K562 (cell line): ENCODE measurements around the gene XRCC5. TPM values are rescaled to one million over a fixed set of nuclear protein-coding genes. Genes with fewer than 3 reads are reported as not detected.

ENCODE experiments used
- GTF2E2 ChIP-seq: fragments of 200-800 bp; sonication (Bioruptor generic); IDR thresholded peaks from 2 replicates; pipeline ENCODE4 v1.6.1; 2016; ENCODE audit warnings: missing genetic modification characterization, missing compliant biosample characterization
- HDAC1 ChIP-seq, 2 experiments: fragments of 450-650 bp; IDR thresholded peaks; 2 replicates each; pipeline ENCODE4 v1.6.1; 2016 to 2017; ENCODE audit warnings: inconsistent platforms in 1 of 2, mild to moderate bottlenecking in 1 of 2, moderate library complexity in 1 of 2
- HDAC8 ChIP-seq: fragments of 450-650 bp; IDR thresholded peaks from 2 replicates; pipeline ENCODE4 v1.6.1; 2016; ENCODE audit warnings: mild to moderate bottlenecking, missing genetic modification characterization, moderate library complexity, missing compliant biosample characterization
- KDM4B ChIP-seq, 2 experiments: fragments of 450-650 bp in 1 of 2; sonication (generic) in 1 of 2; IDR thresholded peaks; 2 replicates each; pipeline ENCODE4 v1.6.1; 2016 to 2017; ENCODE audit warnings: borderline replicate concordance in 2 of 2, antibody characterized with exemption in 1 of 2, low read depth in 1 of 2, mild to moderate bottlenecking in 1 of 2
- MBD2 ChIP-seq: sonication (generic); IDR thresholded peaks from 2 replicates; pipeline ENCODE4 v1.6.1; 2016; ENCODE audit warnings: low read depth, borderline replicate concordance
- NFXL1 ChIP-seq: fragments of 450-650 bp; formaldehyde crosslinking; IDR thresholded peaks from 2 replicates; pipeline ENCODE4 v1.4.0; 2021; ENCODE audit warnings: mild to moderate bottlenecking
- NUFIP1 ChIP-seq: fragments of 450-650 bp; IDR thresholded peaks from 2 replicates; pipeline ENCODE4 v1.6.1; 2018; ENCODE audit not compliant: partially characterized antibody
- PPARD ChIP-seq: fragments of 250-450 bp; sonication (Bioruptor Pico); IDR thresholded peaks from 2 replicates; pipeline ENCODE4 v1.8.0; 2022; ENCODE audit warnings: inconsistent platforms, mild to moderate bottlenecking, moderate library complexity
- PURB ChIP-seq: sonication (generic); formaldehyde crosslinking; IDR thresholded peaks from 2 replicates; pipeline ENCODE4 v1.9.0; 2021; ENCODE audit warnings: low read depth, mild to moderate bottlenecking, missing genetic modification reagents
- RFX7 ChIP-seq: fragments of 250-450 bp; sonication (Bioruptor Pico); IDR thresholded peaks from 2 replicates; pipeline ENCODE4 v1.5.1; 2021; ENCODE audit warnings: mild to moderate bottlenecking
- SNRNP70 ChIP-seq: fragments of 200-400 bp; formaldehyde crosslinking; optimal IDR thresholded peaks from 2 replicates; pipeline ENCODE3; 2017; ENCODE audit warnings: low read depth, low read length
- STAT5A ChIP-seq: IDR thresholded peaks from 2 replicates; pipeline ENCODE4 v1.6.1; 2012; ENCODE audit warnings: low read length, inconsistent platforms, borderline replicate concordance
- TEAD2 ChIP-seq: fragments of 450-650 bp; IDR thresholded peaks from 2 replicates; pipeline ENCODE4 v1.6.1; 2016; ENCODE audit warnings: missing genetic modification characterization, control low read depth, missing compliant biosample characterization
- TEAD4 ChIP-seq, 2 experiments: sonication (generic) in 1 of 2; formaldehyde crosslinking in 1 of 2; IDR thresholded peaks; 2 replicates each; pipeline versions ENCODE4 v1.6.1 to v1.8.0; 2012 to 2022; ENCODE audit warnings: borderline replicate concordance in 1 of 2, inconsistent platforms in 1 of 2, low read length in 1 of 2, mild to moderate bottlenecking in 1 of 2, missing genetic modification reagents in 1 of 2
- USF1 ChIP-seq: sonication (generic); formaldehyde crosslinking; IDR thresholded peaks from 2 replicates; pipeline ENCODE4 v1.9.0; 2022; ENCODE audit warnings: mild to moderate bottlenecking, missing genetic modification reagents
- USF2 ChIP-seq: sonication (generic); formaldehyde crosslinking; IDR thresholded peaks from 2 replicates; pipeline ENCODE4 v1.5.0; 2020; ENCODE audit warnings: missing genetic modification reagents
- ZEB2 ChIP-seq: fragments of 450-650 bp; IDR thresholded peaks from 2 replicates; pipeline ENCODE4 v1.6.1; 2016
- ZNF224 ChIP-seq: sonication (generic); formaldehyde crosslinking; IDR thresholded peaks from 2 replicates; pipeline ENCODE4 v1.8.0; 2022; ENCODE audit warnings: mild to moderate bottlenecking, missing genetic modification reagents
- ZNF280B ChIP-seq: fragments of 250-450 bp; sonication (Bioruptor Pico); IDR thresholded peaks from 2 replicates; pipeline ENCODE4 v1.5.1; 2021; ENCODE audit warnings: mild to moderate bottlenecking
- polyA plus RNA-seq, 8 experiments: library from polyadenylated mRNA; depleted of rRNA in 4 of 8; stranded (reverse) in 5 of 8; unstranded in 3 of 8; fragments of >200 nt; fragmentation: Nextera tagmentation in 2 of 8; fragmentation: Illumina TruSeq in 1 of 8; extraction: Ambion mirVana in 2 of 8; extraction: Trizol in 1 of 8; gene quantifications; 2 replicates each; pipeline versions ENCODE4 v1.2.1 to v1.2.3, GENCODE V29; 2011 to 2014; ENCODE audit warnings: inconsistent platforms in 1 of 8, missing spikeins in 1 of 8
- total RNA-seq, 7 experiments: library from RNA; depleted of rRNA in 6 of 7; stranded (reverse); fragments of >200 nt in 6 of 7; fragmentation: Illumina TruSeq in 2 of 7; extraction: Trizol in 2 of 7; gene quantifications; 2 replicates each; pipeline versions ENCODE4 v1.2.1 to v1.2.3, GENCODE V29; 2011 to 2021; ENCODE audit warnings: low replicate concordance in 1 of 7
- TF ChIP-seq, protein P1 (sequence below): IDR thresholded peaks from 2 replicates; pipeline ENCODE4 v1.6.1; 2011; ENCODE audit warnings: borderline replicate concordance, low read depth, mild to moderate bottlenecking, moderate library complexity, low read length; ENCODE audit not compliant: insufficient read depth, poor library complexity, severe bottlenecking
- TF ChIP-seq, protein P2 (sequence below): fragments of 250-450 bp; sonication (Bioruptor Pico); IDR thresholded peaks from 2 replicates; pipeline ENCODE4 v1.4.0; 2020; ENCODE audit warnings: borderline replicate concordance

The XRCC5 gene
- total and polyA plus RNA-seq, 9 of the 15 experiments (the other 6 are each of a cell fraction or from before 2014, with no cell fraction given) = 168 to 551 (median 297) TPM

GRCh38 chr2:216081487-216082116 lies 27.5 kb upstream of the XRCC5 start, which contains the start of the genes PECR and TMEM169 (continued):
- no peak for TF ChIP-seq RFX7 (CRISPR knock-in tag)
- TF ChIP-seq, protein P1, sequence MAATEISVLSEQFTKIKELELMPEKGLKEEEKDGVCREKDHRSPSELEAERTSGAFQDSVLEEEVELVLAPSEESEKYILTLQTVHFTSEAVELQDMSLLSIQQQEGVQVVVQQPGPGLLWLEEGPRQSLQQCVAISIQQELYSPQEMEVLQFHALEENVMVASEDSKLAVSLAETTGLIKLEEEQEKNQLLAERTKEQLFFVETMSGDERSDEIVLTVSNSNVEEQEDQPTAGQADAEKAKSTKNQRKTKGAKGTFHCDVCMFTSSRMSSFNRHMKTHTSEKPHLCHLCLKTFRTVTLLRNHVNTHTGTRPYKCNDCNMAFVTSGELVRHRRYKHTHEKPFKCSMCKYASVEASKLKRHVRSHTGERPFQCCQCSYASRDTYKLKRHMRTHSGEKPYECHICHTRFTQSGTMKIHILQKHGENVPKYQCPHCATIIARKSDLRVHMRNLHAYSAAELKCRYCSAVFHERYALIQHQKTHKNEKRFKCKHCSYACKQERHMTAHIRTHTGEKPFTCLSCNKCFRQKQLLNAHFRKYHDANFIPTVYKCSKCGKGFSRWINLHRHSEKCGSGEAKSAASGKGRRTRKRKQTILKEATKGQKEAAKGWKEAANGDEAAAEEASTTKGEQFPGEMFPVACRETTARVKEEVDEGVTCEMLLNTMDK = no peak
- TF ChIP-seq PURB (CRISPR knock-in tag) = no peak
- TF ChIP-seq HDAC8 (tag) = no peak
- TF ChIP-seq NUFIP1 = no peak
- no peak for TF ChIP-seq HDAC1 (IDR thresholded peaks at IDR 0.05)
- no peak for TF ChIP-seq STAT5A
- no peak for TF ChIP-seq SNRNP70
- no peak for TF ChIP-seq ZNF224 (CRISPR knock-in tag)
- no peak for TF ChIP-seq TEAD2 (tag)
- TF ChIP-seq TEAD4 (IDR thresholded peaks at IDR 0.05; ENCODE audit: low read length) = no peak
- TF ChIP-seq TEAD4 (CRISPR knock-in tag; IDR thresholded peaks at IDR 0.05; ENCODE audit: borderline replicate concordance) = no peak
- no peak for TF ChIP-seq GTF2E2 (tag)
- TF ChIP-seq NFXL1 (CRISPR knock-in tag) = no peak
- no peak for TF ChIP-seq KDM4B (IDR thresholded peaks at IDR 0.05; ENCODE audit: borderline replicate concordance in 2 of 2, low read depth in 1 of 2)
- peak; percentile 89 for TF ChIP-seq USF1 (CRISPR knock-in tag)
- TF ChIP-seq PPARD (CRISPR knock-in tag) = no peak
- TF ChIP-seq ZEB2 = no peak
- peak; percentile 91 for TF ChIP-seq USF2 (CRISPR knock-in tag)
- TF ChIP-seq, protein P2, sequence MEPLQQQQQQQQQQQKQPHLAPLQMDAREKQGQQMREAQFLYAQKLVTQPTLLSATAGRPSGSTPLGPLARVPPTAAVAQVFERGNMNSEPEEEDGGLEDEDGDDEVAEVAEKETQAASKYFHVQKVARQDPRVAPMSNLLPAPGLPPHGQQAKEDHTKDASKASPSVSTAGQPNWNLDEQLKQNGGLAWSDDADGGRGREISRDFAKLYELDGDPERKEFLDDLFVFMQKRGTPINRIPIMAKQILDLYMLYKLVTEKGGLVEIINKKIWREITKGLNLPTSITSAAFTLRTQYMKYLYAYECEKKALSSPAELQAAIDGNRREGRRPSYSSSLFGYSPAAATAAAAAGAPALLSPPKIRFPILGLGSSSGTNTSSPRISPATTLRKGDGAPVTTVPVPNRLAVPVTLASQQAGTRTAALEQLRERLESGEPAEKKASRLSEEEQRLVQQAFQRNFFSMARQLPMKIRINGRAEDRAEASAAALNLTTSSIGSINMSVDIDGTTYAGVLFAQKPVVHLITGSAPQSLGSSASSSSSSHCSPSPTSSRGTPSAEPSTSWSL = no peak
- no peak for TF ChIP-seq ZNF280B (CRISPR knock-in tag)
- TF ChIP-seq MBD2 = no peak
